Prostate gland (tissue), 2 donors: ENCODE results near the gene C1orf35. TPM values are rescaled to one million over a fixed set of nuclear protein-coding genes. Genes with fewer than 3 reads are reported as not detected.

Source experiments
- DNase-seq: peaks from one replicate; pipeline ENCODE4 v3.0.0-alpha.2; 2019; ENCODE audit warnings: low spot score
- H3K27ac ChIP-seq, 2 donors: fragments of 200-600 bp; sonication (generic); 2 replicates each; pipeline ENCODE4 v1.5.1; 2017 to 2019
- H3K27me3 ChIP-seq: fragments of 200-600 bp; sonication (generic); replicated peaks from 2 replicates; pipeline ENCODE4 v1.5.1; 2019; ENCODE audit not compliant: insufficient read depth
- H3K36me3 ChIP-seq, 2 donors: fragments of 200-600 bp; sonication (generic); 1 replicate in 1 of 2; 2 replicates in 1 of 2; pipeline versions ENCODE4 v1.5.1 to v1.8.1; 2017 to 2019
- H3K4me1 ChIP-seq: fragments of 200-600 bp; sonication (generic); replicated peaks from 2 replicates; pipeline ENCODE4 v1.5.1; 2019
- H3K4me3 ChIP-seq, 2 donors: fragments of 200-600 bp; sonication (generic); 2 replicates each; pipeline ENCODE4 v1.5.1; 2017 to 2019
- H3K9me3 ChIP-seq: fragments of 200-600 bp; sonication (generic); 2 replicates; pipeline ENCODE4 v1.5.1; 2017
- POLR2A ChIP-seq: fragments of 450-650 bp; IDR thresholded peaks from one replicate; pipeline ENCODE4 v1.6.1; 2016; ENCODE audit warnings: antibody characterized with exemption, mild to moderate bottlenecking
- POLR2AphosphoS5 ChIP-seq: sonication (generic); formaldehyde crosslinking; IDR thresholded peaks from one replicate; pipeline ENCODE4 v1.6.1; 2017; ENCODE audit warnings: antibody characterized with exemption
- WGBS: methylation state at CpG from one replicate; pipeline ENCODE4 v1.1.5; 2018; 5-methylcytosine and 5-hydroxymethylcytosine counted together
- intact Hi-C: fragments of 100-400 bp; cut with DNase I; formaldehyde crosslinking; loops from one replicate; pipeline ENCODE4 v1.14.2; 2022
- total RNA-seq, 2 donors: library from RNA; depleted of rRNA; stranded (reverse); fragments of >200 nt; gene quantifications; one replicate each; pipeline ENCODE4 v1.1.0, GENCODE V29; 2016
- TF ChIP-seq, protein P1 (sequence below), 4 experiments: fragments of 200-600 bp in 2 of 4; fragments of 450-650 bp in 2 of 4; sonication (generic) in 2 of 4; IDR thresholded peaks; 1 replicate in 3 of 4; 2 replicates in 1 of 4; pipeline ENCODE4 v1.5.1; 2016 to 2019; ENCODE audit warnings: antibody characterized with exemption in 4 of 4, mild to moderate bottlenecking in 2 of 4, moderate library complexity in 2 of 4

The C1orf35 gene
- total RNA-seq, 2 donors from 2014 or later, result 23.5 TPM

DNA sequence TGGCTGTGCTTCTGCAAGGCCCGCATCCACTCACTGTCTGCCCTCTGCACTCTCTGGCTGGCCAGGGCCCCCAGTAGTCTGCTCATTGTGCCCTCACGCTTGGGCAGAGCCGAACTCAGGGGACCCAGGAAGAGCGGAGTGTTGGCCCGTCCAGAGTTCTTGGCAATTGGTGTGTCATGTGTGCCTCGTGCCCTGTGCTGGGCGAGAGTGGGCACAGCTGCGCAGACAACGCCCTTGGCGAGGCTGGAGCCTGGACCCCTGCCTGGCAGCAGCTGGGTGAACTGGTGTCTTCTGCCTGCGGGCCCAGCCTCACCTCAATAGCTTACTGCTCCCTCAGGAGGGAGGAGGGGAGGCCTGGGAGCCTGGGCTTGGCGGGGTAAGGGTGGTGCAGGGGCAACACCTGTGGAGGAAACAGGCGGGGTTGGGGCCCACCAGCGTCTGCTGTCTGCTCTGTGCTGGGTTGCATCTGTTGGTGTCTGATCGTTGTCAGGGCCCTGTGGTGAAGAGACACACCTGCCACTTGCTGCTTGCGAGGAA lies 39.1 kb upstream of the C1orf35 start:
- DNase-seq, result no peak

GRCh38 chr1:228141226-228142044 lies 38.3 kb upstream of the C1orf35 start:
- no peak for DNase-seq
- Histone ChIP-seq H3K36me3 (no peaks in the 10 kb centered on the region), H3K9me3 (no peaks in the 10 kb centered on the region), H3K4me3 (peak overlapping the region; percentile 95 to 98), H3K27me3 (no peaks in the 10 kb centered on the region), H3K27ac (peak overlapping the region; percentile 95), H3K4me1 (peaks cover 9% of the 10 kb centered on the region)
- WGBS, result 40% methylated on average over 23 of the region's 27 CpGs
- intact Hi-C loops, result loop anchor here (10.0 kb wide), 1 partner anchor 133 kb away; no protein-coding TSS in a partner anchor
- TF ChIP-seq, protein P1, sequence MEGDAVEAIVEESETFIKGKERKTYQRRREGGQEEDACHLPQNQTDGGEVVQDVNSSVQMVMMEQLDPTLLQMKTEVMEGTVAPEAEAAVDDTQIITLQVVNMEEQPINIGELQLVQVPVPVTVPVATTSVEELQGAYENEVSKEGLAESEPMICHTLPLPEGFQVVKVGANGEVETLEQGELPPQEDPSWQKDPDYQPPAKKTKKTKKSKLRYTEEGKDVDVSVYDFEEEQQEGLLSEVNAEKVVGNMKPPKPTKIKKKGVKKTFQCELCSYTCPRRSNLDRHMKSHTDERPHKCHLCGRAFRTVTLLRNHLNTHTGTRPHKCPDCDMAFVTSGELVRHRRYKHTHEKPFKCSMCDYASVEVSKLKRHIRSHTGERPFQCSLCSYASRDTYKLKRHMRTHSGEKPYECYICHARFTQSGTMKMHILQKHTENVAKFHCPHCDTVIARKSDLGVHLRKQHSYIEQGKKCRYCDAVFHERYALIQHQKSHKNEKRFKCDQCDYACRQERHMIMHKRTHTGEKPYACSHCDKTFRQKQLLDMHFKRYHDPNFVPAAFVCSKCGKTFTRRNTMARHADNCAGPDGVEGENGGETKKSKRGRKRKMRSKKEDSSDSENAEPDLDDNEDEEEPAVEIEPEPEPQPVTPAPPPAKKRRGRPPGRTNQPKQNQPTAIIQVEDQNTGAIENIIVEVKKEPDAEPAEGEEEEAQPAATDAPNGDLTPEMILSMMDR (IDR thresholded peaks at IDR 0.05), result no peak
- TF ChIP-seq POLR2A, result no peak

More for the DNA sequence above, 39.1 kb upstream of the C1orf35 start:
- intact Hi-C loops, result loop anchor here (10.0 kb wide), 1 partner anchor 133 kb away; no protein-coding TSS in a partner anchor
- H3K36me3 ChIP-seq, result no peaks in the 10 kb centered on the region
- H3K4me3 ChIP-seq, result peak overlapping the region in 1 of 2 donors; percentile 11
- H3K27me3 ChIP-seq, result no peaks in the 10 kb centered on the region
- TF ChIP-seq POLR2A, result no peak
- TF ChIP-seq POLR2AphosphoS5, result no peak
- TF ChIP-seq, protein P1 (IDR thresholded peaks at IDR 0.05), result no peak
- H3K4me1 ChIP-seq, result peaks cover 9% of the 10 kb centered on the region
- no peaks in the 10 kb centered on the region for H3K9me3 ChIP-seq
- 83% methylated on average over 16 of the region's 16 CpGs for WGBS
- H3K27ac ChIP-seq, result peak overlapping the region in 1 of 2 donors; percentile 95

GRCh38 chr1:228140724-228141225 lies 37.6 kb upstream of the C1orf35 start:
- DNase-seq, result no peak
- no peaks in the 10 kb centered on the region for H3K27me3 ChIP-seq

DNA sequence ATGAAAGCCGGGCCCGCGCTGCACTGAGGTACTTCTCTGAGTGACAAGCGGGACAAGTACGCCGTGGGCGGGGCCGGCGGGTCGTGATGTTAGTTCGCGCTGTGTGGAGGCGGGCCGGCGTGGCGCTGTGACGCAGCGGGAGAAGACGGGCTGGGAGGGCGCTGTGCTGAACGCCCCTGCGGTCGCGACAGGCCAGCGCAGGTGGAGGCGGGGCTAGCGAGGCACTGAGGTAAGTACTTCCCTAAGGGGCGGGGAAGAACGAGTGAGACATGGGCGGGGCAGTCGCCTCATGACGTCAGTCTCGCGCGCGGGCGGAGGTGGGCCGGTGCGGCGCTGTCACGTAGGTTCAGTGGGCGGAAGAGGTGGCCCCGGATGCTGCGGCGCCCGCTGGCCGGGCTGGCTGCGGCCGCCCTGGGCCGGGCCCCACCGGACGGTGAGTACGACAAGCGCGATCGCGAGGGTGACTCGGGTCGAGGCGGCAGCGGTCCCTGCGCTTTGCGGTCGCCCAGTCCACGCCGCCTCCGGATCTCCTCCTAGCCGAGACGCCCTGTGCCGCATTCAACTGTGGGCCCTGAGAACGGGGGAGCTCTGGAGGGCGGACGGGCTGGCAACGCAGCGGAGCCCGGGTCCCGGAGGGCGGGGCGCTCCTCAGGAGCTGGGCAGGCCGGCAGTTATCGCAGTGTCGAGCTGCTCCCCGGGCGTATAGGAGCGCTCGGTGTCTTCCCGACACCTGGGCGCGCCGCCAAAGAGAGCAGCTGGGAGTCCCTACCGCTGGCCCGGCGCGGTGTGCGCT lies 37.0 kb upstream of the C1orf35 start, which contains the start of gene GUK1:
GUK1 (plus strand) TSS at position 349 of the 793 bp plus-strand sequence; CDS start at position 373, 24 bp downstream.
- no peaks in the 10 kb centered on the region for H3K27me3 ChIP-seq
- no peaks in the 10 kb centered on the region for H3K9me3 ChIP-seq
- peak within 1 kb of the TSS; percentile 95 for H3K27ac ChIP-seq
- no peaks in the 10 kb centered on the region for H3K36me3 ChIP-seq
- peak; percentile 100 for DNase-seq
- 0% methylated on average over 41 of the region's 95 CpGs for WGBS
- H3K4me1 ChIP-seq, result peaks cover 9% of the 10 kb centered on the region
- peak within 1 kb of the TSS; percentile 95 to 98 for H3K4me3 ChIP-seq
- intact Hi-C loops, result loop anchor here (10.0 kb wide), 1 partner anchor 135 kb away; no protein-coding TSS in a partner anchor
- TF ChIP-seq POLR2AphosphoS5 (peak; percentile 97), POLR2A (peak; percentile 98)
- TF ChIP-seq, protein P1 (IDR thresholded peaks at IDR 0.05), result peak; percentile 17 to 81 (median 42)

More at GRCh38 chr1:228140724-228141225, 37.6 kb upstream of the C1orf35 start:
- intact Hi-C loops, result loop anchor here (10.0 kb wide), 1 partner anchor 134 kb away; no protein-coding TSS in a partner anchor
- Histone ChIP-seq H3K9me3 (no peaks in the 10 kb centered on the region), H3K36me3 (no peaks in the 10 kb centered on the region), H3K4me3 (peak overlapping the region; percentile 95 to 98), H3K4me1 (peaks cover 9% of the 10 kb centered on the region), H3K27ac (peak overlapping the region; percentile 95)
- TF ChIP-seq, protein P1 (IDR thresholded peaks at IDR 0.05), result no peak
- WGBS, result 4% methylated on average over 25 of the region's 25 CpGs
